ENCODE measurements around the gene EID1.
"Not testable (repeated sequence)": the region's sequence is repeated elsewhere in the genome, so short reads cannot be mapped to it uniquely, and the experiment has no call there.

EID1 gene

GRCh38 chr15:48909313-48909712 lies 31.4 kb downstream of the EID1 start:
- DNase-seq (ENCODE audit: low read depth, low spot score): not testable (repeated sequence)

DNA sequence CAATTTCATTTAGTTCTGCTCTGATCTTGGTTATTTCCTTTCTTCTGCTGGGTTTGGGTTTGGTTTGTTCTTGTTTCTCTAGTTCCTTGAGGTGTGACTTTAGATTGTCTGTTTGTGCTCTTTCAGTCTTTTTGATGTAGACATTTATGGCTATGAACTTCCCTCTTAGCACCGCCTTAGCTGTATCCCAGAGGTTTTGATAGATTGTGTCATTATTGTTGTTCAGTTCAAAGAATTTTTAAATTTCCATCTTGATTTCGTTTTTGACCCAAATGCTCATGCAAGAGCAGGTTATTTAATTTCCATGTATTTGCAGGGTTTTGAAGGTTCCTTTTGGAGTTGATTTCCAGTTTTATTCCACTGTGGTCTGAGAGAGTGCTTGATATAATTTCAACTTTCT lies 32.6 kb downstream of the EID1 start:
- not testable (repeated sequence) for DNase-seq (ENCODE audit: low read depth, low spot score)

DNA sequence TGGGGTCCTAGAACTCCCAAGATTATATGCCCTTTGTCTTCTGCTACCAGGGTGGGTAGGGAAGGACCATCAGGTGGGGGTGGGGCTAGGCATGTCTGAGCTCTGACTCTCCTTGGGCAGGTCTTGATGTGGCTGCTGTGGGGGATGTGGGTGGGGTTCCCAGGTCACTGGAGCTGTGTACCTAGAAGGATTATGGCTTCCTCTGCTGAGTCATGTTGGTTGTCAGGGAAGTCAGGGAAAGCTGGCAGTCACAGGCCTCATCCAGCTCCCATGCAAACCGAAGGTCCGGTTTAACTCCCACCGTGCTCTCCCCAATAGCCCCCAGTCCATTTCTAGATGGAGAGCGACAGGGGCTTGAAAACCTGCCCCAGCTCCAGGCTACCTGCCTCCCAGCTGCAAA lies 35.2 kb downstream of the EID1 start:
- DNase-seq (ENCODE audit: low read depth, low spot score): no peak

- DNase-seq (ENCODE audit: low read depth, low spot score): no peak
Observed at GRCh38 chr15:48914717-48915116, 36.8 kb downstream of the EID1 start.

GRCh38 chr15:48915861-48916260 lies 37.9 kb downstream of the EID1 start:
- no peak for DNase-seq (ENCODE audit: low read depth, low spot score)

GRCh38 chr15:48916721-48917120 lies 38.8 kb downstream of the EID1 start:
- DNase-seq (ENCODE audit: low read depth, low spot score): no peak

GRCh38 chr15:48922046-48922445 lies 44.1 kb downstream of the EID1 start:
- no peak for DNase-seq (ENCODE audit: low read depth, low spot score)

GRCh38 chr15:48924528-48925393 lies 46.8 kb downstream of the EID1 start:
- DNase-seq (ENCODE audit: low read depth, low spot score): no peak

GRCh38 chr15:48925714-48926223 lies 47.8 kb downstream of the EID1 start:
- DNase-seq (ENCODE audit: low read depth, low spot score): peak; percentile 18

DNA sequence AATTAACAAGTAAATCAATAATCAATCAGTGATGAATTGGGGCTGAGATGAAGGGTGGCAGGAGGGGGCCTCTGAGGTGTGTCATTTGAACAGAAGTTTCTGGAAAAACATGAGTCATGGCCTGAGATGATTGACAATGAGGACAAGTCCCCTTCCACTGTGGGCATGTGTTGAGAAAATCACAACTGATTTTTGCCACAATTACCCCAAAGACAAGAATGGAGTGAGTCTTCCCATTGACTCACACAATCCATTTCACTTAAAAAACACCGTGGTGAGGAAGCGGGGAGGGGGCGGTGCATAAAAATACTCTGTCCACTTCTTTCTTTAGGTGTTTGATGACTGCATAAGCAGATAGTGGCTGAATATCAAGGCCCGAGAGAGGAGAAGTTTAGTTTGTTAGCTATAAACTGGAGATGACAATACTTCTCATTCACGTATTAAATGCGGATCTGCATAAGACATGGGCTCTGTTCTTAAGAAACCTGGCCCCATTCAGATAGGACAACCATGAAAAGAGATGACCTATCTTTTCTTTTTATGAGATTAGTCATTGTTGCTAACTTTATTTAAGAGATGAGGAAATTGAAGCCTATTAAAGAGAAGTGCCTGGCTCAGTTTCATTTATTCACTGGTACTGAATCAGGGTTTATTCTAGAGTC lies 51.1 kb downstream of the EID1 start:
- no peak for DNase-seq (ENCODE audit: low read depth, low spot score)

GRCh38 chr15:48929661-48930060 lies 51.7 kb downstream of the EID1 start:
- peak; percentile 12 for DNase-seq (ENCODE audit: low read depth, low spot score)

All from ELF-1 (cell line).